SK-N-SH (cell line): Measurements from ENCODE around the gene BOK. TPM values are rescaled to one million over a fixed set of nuclear protein-coding genes. Genes with fewer than 3 reads are reported as not detected.

Experiments
- CTCF ChIA-PET: fragments of 300-600, 350-600 bp; formaldehyde crosslinking; extraction: SDS; loops from one replicate; lab custom pipeline; 2021; lab: Yijun Ruan, JAX
- POLR2A ChIA-PET: fragments of 350-600 bp; sonication (Branson Sonifier 250); formaldehyde crosslinking; extraction: SDS; loops from one replicate; lab custom pipeline; 2020; ENCODE audit warnings: antibody characterized with exemption, inconsistent platforms; lab: Yijun Ruan, JAX
- DNase-seq: peaks from one replicate; pipeline ENCODE4 v3.0.0; 2012
- H2AFZ ChIP-seq: fragments of 200-600 bp; sonication (generic); 2 replicates; pipeline ENCODE4 v1.8.1; 2016; ENCODE audit warnings: antibody characterized with exemption, mild to moderate bottlenecking, low read depth
- H3F3A ChIP-seq: fragments of 200-600 bp; sonication (generic); replicated peaks from 2 replicates; pipeline ENCODE3; 2016; ENCODE audit warnings: antibody characterized with exemption, mild to moderate bottlenecking; ENCODE audit not compliant: insufficient read depth
- H3K27ac ChIP-seq, 2 experiments: fragments of 200-500 bp in 1 of 2; fragments of 200-600 bp in 1 of 2; sonication (Bioruptor generic) in 1 of 2; sonication (generic), shearing (Covaris generic) in 1 of 2; 2 replicates each; pipeline versions ENCODE4 v1.5.1 to v1.6.1; 2014 to 2016; ENCODE audit warnings: low read depth in 2 of 2, inconsistent platforms in 1 of 2, low read length in 1 of 2, mild to moderate bottlenecking in 1 of 2, mixed read lengths in 1 of 2
- H3K27me3 ChIP-seq: fragments of 200-600 bp; sonication (generic), shearing (Covaris generic); 2 replicates; pipeline ENCODE4 v1.6.1; 2016; ENCODE audit warnings: mixed run types; ENCODE audit not compliant: insufficient read depth
- H3K36me3 ChIP-seq, 2 experiments: fragments of 200-500 bp in 1 of 2; fragments of 200-600 bp in 1 of 2; sonication (Bioruptor generic) in 1 of 2; sonication (generic) in 1 of 2; replicated peaks in 1 of 2; 2 replicates each; pipeline versions ENCODE3 to v1.5.1; 2014 to 2016; ENCODE audit warnings: low read length in 1 of 2, mild to moderate bottlenecking in 1 of 2; ENCODE audit not compliant: insufficient read depth in 2 of 2, control insufficient read depth in 1 of 2
- H3K4me1 ChIP-seq, 2 experiments: fragments of 200-500 bp in 1 of 2; fragments of 200-600 bp in 1 of 2; sonication (Bioruptor generic) in 1 of 2; sonication (generic), shearing (Covaris generic) in 1 of 2; 2 replicates each; pipeline versions ENCODE4 v1.5.1 to v1.6.1; 2014 to 2016; ENCODE audit warnings: low read depth in 1 of 2, low read length in 1 of 2, mixed run types in 1 of 2; ENCODE audit not compliant: insufficient read depth in 2 of 2, control insufficient read depth in 1 of 2
- H3K4me2 ChIP-seq: fragments of 200-600 bp; sonication (generic), shearing (Covaris generic); 2 replicates; pipeline ENCODE4 v1.6.1; 2017; ENCODE audit warnings: mixed run types
- H3K4me3 ChIP-seq, 2 experiments: fragments of 200-500 bp in 1 of 2; fragments of 200-600 bp in 1 of 2; sonication (Bioruptor generic) in 1 of 2; sonication (generic), shearing (Covaris generic) in 1 of 2; 2 replicates each; pipeline versions ENCODE4 v1.5.1 to v1.8.1; 2014 to 2016; ENCODE audit warnings: low read depth in 2 of 2, inconsistent platforms in 1 of 2, low read length in 1 of 2, mild to moderate bottlenecking in 1 of 2, mixed read lengths in 1 of 2, moderate library complexity in 1 of 2
- H3K79me2 ChIP-seq: fragments of 200-600 bp; sonication (generic); 2 replicates; pipeline ENCODE4 v1.8.1; 2017; ENCODE audit warnings: mild to moderate bottlenecking; ENCODE audit not compliant: insufficient read depth
- H3K9ac ChIP-seq: fragments of 200-600 bp; sonication (generic); 2 replicates; pipeline ENCODE4 v1.6.1; 2017; ENCODE audit warnings: mixed run types
- H3K9me2 ChIP-seq: fragments of 200-600 bp; sonication (generic); 2 replicates; pipeline ENCODE4 v1.6.1; 2017; ENCODE audit warnings: mixed run types
- H3K9me3 ChIP-seq: fragments of 200-600 bp; sonication (generic); 2 replicates; pipeline ENCODE4 v1.6.1; 2017; ENCODE audit warnings: mixed run types, mild to moderate bottlenecking, moderate library complexity
- H4K20me1 ChIP-seq: fragments of 200-600 bp; sonication (generic); 2 replicates; pipeline ENCODE4 v1.6.1; 2017; ENCODE audit warnings: mild to moderate bottlenecking, mixed run types; ENCODE audit not compliant: insufficient read depth
- ELF1 ChIP-seq: IDR thresholded peaks from 2 replicates; pipeline ENCODE4 v1.4.0; 2012
- EP300 ChIP-seq, 2 experiments: IDR thresholded peaks; 2 replicates each; pipeline versions ENCODE4 v1.4.0 to v1.6.1; 2012; ENCODE audit warnings: borderline replicate concordance in 1 of 2, low read depth in 1 of 2, low read length in 1 of 2
- EZH2phosphoT487 ChIP-seq: fragments of 200-600 bp; sonication (generic); IDR thresholded peaks from 2 replicates; pipeline ENCODE4 v1.6.1; 2017; ENCODE audit warnings: low read depth, mixed run types, mild to moderate bottlenecking, antibody characterized with exemption, moderate library complexity, borderline replicate concordance
- FOXJ3 ChIP-seq: sonication (generic); formaldehyde crosslinking; IDR thresholded peaks from 2 replicates; pipeline ENCODE4 v1.5.1; 2020; ENCODE audit warnings: mild to moderate bottlenecking, missing genetic modification reagents
- JUND ChIP-seq: IDR thresholded peaks from 2 replicates; pipeline ENCODE4 v1.4.0; 2012
- MEF2A ChIP-seq: IDR thresholded peaks from 2 replicates; pipeline ENCODE4 v1.4.0; 2012; ENCODE audit warnings: low read depth, borderline replicate concordance
- MXI1 ChIP-seq: IDR thresholded peaks from 2 replicates; pipeline ENCODE4 v1.6.1; 2012; ENCODE audit warnings: mild to moderate bottlenecking, low read depth, low read length, improper control_type of control experiment
- NFIC ChIP-seq: IDR thresholded peaks from 2 replicates; pipeline ENCODE4 v1.4.0; 2012; ENCODE audit warnings: borderline replicate concordance
- NRF1 ChIP-seq: IDR thresholded peaks from 2 replicates; pipeline ENCODE4 v1.6.1; 2012; ENCODE audit warnings: low read depth, mild to moderate bottlenecking, low read length
- RAD21 ChIP-seq: IDR thresholded peaks from 2 replicates; pipeline ENCODE4 v1.6.1; 2012; ENCODE audit warnings: mild to moderate bottlenecking, low read length
- RFX5 ChIP-seq: IDR thresholded peaks from 2 replicates; pipeline ENCODE4 v1.6.1; 2012; ENCODE audit warnings: mild to moderate bottlenecking, improper control_type of control experiment, low read length
- SIN3A ChIP-seq: IDR thresholded peaks from 2 replicates; pipeline ENCODE4 v1.6.1; 2012; ENCODE audit warnings: low read depth, mild to moderate bottlenecking, low read length, moderate library complexity, borderline replicate concordance
- SMC3 ChIP-seq: IDR thresholded peaks from 2 replicates; pipeline ENCODE4 v1.6.1; 2012; ENCODE audit warnings: low read depth, low read length, improper control_type of control experiment
- TEAD4 ChIP-seq: IDR thresholded peaks from 2 replicates; pipeline ENCODE4 v1.4.0; 2012; ENCODE audit warnings: mild to moderate bottlenecking, borderline replicate concordance; ENCODE audit not compliant: insufficient read depth
- YY1 ChIP-seq: IDR thresholded peaks from 2 replicates; pipeline ENCODE4 v1.4.0; 2012; ENCODE audit warnings: low read depth, mild to moderate bottlenecking
- WGBS: methylation state at CpG from one replicate; pipeline ENCODE4 v1.1.6; 2017; ENCODE audit warnings: low lambda C conversion rate; 5-methylcytosine and 5-hydroxymethylcytosine counted together
- polyA plus RNA-seq, 3 experiments: library from polyadenylated mRNA; depleted of rRNA; stranded (reverse); fragments of >200 nt; gene quantifications; 2 replicates each; pipeline ENCODE4 v1.2.3, GENCODE V29; 2012
- TF ChIP-seq, protein P1 (sequence below): fragments of 150-350 bp; IDR thresholded peaks from 2 replicates; pipeline ENCODE4 v1.6.1; 2017; ENCODE audit warnings: antibody characterized with exemption, low read length, low read depth, borderline replicate concordance
- TF ChIP-seq, protein P2 (sequence below): IDR thresholded peaks from 2 replicates; pipeline ENCODE4 v1.4.0; 2012; ENCODE audit warnings: low read depth, borderline replicate concordance
- TF ChIP-seq, protein P3 (sequence below): fragments of 200-600 bp; sonication (generic); IDR thresholded peaks from 2 replicates; pipeline ENCODE4 v1.6.1; 2017; ENCODE audit warnings: antibody characterized with exemption, mild to moderate bottlenecking, moderate library complexity

Gene BOK
- polyA plus RNA-seq, 1 of the 3 experiments (the other 2 are of a cell fraction): 1.7 TPM

DNA sequence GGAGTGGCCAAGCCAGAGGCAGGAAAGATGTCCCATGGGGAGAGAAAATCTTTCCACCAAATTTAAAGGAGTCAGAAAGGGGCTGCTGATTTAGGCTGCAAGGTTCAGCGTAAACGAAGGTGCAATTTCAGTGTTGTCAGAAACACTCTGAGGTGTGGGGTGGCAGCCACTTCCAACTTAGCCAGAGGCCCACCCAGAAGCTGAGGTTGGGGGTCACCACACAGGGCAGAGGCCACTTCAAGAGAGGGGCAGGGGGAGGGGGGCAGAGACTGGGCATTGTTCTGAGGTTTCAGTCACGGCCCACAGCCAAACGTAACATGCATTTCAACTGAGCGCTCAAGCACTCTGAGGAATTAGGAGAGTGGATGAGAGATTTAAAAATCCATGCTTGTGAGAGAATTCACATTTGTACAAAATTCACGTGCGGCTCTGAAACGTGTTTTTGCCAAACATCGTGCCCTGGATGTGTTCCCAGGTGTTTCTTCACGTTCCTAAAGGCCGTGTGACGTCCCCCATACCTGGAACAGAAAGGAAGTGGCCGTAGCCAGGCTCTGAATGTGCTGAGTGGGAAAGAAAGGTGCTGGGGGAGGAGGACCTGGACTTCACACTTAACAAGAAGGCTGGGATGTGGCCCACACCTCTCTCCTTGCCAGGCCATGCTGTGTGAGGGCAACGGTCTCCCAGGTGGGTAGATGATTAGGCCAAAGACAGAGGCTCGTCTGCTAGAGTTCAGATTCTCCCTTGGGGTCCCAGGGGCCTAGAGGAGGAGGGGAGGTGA, 19.5 kb upstream of the BOK start:
- Histone ChIP-seq H3K4me3 (no peak overlapping the region), H3K79me2 (no peaks in the 10 kb centered on the region), H3K9me3 (no peaks in the 10 kb centered on the region), H3K9me2 (no peaks in the 10 kb centered on the region), H3K36me3 (no peaks in the 10 kb centered on the region), H3K27ac (no peak overlapping the region), H4K20me1 (no peaks in the 10 kb centered on the region), H2AFZ (no peak overlapping the region), H3K4me1 (peaks cover 0 to 8% of the 10 kb centered on the region in 2 experiments; a peak in 1 of 4 replicates), H3K27me3 (peaks cover 18% of the 10 kb centered on the region; the same call in 1 of the 2 replicates), H3K9ac (no peak overlapping the region), H3F3A (no peaks in the 10 kb centered on the region), H3K4me2 (no peak overlapping the region)
- 86% methylated on average over 14 of the region's 15 CpGs for WGBS
- ChIA-PET POLR2A (no interaction called here), CTCF (no interaction called here)
- DNase-seq: no peak
- TF ChIP-seq NFIC: no peak
- no peak for TF ChIP-seq NRF1
- TF ChIP-seq MXI1: no peak
- no peak for TF ChIP-seq SMC3
- TF ChIP-seq ELF1: no peak
- TF ChIP-seq TEAD4: no peak
- TF ChIP-seq SIN3A: no peak
- TF ChIP-seq, protein P1, sequence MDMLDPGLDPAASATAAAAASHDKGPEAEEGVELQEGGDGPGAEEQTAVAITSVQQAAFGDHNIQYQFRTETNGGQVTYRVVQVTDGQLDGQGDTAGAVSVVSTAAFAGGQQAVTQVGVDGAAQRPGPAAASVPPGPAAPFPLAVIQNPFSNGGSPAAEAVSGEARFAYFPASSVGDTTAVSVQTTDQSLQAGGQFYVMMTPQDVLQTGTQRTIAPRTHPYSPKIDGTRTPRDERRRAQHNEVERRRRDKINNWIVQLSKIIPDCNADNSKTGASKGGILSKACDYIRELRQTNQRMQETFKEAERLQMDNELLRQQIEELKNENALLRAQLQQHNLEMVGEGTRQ: no peak
- TF ChIP-seq JUND: no peak
- TF ChIP-seq FOXJ3 (CRISPR knock-in tag): no peak
- TF ChIP-seq RFX5: no peak
- TF ChIP-seq, protein P2, sequence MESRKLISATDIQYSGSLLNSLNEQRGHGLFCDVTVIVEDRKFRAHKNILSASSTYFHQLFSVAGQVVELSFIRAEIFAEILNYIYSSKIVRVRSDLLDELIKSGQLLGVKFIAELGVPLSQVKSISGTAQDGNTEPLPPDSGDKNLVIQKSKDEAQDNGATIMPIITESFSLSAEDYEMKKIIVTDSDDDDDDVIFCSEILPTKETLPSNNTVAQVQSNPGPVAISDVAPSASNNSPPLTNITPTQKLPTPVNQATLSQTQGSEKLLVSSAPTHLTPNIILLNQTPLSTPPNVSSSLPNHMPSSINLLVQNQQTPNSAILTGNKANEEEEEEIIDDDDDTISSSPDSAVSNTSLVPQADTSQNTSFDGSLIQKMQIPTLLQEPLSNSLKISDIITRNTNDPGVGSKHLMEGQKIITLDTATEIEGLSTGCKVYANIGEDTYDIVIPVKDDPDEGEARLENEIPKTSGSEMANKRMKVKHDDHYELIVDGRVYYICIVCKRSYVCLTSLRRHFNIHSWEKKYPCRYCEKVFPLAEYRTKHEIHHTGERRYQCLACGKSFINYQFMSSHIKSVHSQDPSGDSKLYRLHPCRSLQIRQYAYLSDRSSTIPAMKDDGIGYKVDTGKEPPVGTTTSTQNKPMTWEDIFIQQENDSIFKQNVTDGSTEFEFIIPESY: no peak
- no peak for TF ChIP-seq RAD21
- no peak for TF ChIP-seq YY1
- no peak for TF ChIP-seq EZH2phosphoT487
- TF ChIP-seq, protein P3, sequence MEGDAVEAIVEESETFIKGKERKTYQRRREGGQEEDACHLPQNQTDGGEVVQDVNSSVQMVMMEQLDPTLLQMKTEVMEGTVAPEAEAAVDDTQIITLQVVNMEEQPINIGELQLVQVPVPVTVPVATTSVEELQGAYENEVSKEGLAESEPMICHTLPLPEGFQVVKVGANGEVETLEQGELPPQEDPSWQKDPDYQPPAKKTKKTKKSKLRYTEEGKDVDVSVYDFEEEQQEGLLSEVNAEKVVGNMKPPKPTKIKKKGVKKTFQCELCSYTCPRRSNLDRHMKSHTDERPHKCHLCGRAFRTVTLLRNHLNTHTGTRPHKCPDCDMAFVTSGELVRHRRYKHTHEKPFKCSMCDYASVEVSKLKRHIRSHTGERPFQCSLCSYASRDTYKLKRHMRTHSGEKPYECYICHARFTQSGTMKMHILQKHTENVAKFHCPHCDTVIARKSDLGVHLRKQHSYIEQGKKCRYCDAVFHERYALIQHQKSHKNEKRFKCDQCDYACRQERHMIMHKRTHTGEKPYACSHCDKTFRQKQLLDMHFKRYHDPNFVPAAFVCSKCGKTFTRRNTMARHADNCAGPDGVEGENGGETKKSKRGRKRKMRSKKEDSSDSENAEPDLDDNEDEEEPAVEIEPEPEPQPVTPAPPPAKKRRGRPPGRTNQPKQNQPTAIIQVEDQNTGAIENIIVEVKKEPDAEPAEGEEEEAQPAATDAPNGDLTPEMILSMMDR: no peak
- no peak for TF ChIP-seq MEF2A
- no peak for TF ChIP-seq EP300 (IDR thresholded peaks at IDR 0.05; ENCODE audit: borderline replicate concordance in 1 of 2, low read depth in 1 of 2, low read length in 1 of 2)
